Measurements from ENCODE around the gene TBL1XR1. TPM values are rescaled to one million over a fixed set of nuclear protein-coding genes. Genes with fewer than 3 reads are reported as not detected.
"Not testable (repeated sequence)": the region's sequence is repeated elsewhere in the genome, so short reads cannot be mapped to it uniquely, and the experiment has no call there.

TBL1XR1 gene
- total RNA-seq, 4 donors from 2014 or later, result 55.6 to 281 (median 102) TPM

DNA sequence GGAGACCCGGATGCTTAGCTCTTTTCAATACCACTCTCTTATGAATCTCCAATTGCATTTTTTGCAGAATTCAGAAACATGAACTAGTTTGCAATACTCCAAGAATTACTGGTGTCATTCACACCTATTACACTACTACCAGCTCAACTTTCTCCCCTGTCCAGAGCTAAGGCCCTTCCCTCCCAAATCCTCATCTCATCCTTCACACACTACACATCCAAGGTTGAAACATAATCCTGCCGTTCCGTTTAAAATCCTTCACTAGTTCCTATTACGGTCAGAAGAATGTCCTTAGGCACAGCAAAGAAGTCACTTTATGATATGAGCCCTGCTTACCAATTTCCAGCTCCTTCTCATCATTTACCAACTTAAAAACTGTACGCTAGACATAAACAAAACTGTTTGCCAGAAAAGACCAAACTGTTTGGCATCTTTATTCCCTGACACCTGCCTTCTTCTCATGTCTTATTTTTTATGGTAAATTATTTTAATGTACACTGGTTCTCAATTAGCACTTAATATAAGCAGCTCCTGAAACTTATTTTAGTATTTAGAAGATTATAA, 22.6 kb downstream of the TBL1XR1 start:
- no peak overlapping the region for H3K4me3 ChIP-seq
- TF ChIP-seq, protein P1, sequence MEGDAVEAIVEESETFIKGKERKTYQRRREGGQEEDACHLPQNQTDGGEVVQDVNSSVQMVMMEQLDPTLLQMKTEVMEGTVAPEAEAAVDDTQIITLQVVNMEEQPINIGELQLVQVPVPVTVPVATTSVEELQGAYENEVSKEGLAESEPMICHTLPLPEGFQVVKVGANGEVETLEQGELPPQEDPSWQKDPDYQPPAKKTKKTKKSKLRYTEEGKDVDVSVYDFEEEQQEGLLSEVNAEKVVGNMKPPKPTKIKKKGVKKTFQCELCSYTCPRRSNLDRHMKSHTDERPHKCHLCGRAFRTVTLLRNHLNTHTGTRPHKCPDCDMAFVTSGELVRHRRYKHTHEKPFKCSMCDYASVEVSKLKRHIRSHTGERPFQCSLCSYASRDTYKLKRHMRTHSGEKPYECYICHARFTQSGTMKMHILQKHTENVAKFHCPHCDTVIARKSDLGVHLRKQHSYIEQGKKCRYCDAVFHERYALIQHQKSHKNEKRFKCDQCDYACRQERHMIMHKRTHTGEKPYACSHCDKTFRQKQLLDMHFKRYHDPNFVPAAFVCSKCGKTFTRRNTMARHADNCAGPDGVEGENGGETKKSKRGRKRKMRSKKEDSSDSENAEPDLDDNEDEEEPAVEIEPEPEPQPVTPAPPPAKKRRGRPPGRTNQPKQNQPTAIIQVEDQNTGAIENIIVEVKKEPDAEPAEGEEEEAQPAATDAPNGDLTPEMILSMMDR (IDR thresholded peaks at IDR 0.05), result no peak
- TF ChIP-seq POLR2A (IDR thresholded peaks at IDR 0.05), result no peak
- intact Hi-C loops (cut with DNase I; ENCODE audit: low total_unique reads), result no loop called here
- H3K27me3 ChIP-seq, result no peaks in the 10 kb centered on the region
- H3K36me3 ChIP-seq, result no peaks in the 10 kb centered on the region
- no peak overlapping the region for H3K27ac ChIP-seq
- no peak for DNase-seq
- H3K9me3 ChIP-seq, result no peaks in the 10 kb centered on the region
- no peaks in the 10 kb centered on the region for H3K4me1 ChIP-seq

GRCh38 chr3:177169936-177170722, 27.2 kb downstream of the TBL1XR1 start:
- H3K27ac ChIP-seq, result no peak overlapping the region
- no peaks in the 10 kb centered on the region for H3K4me1 ChIP-seq
- no peak for DNase-seq
- no peaks in the 10 kb centered on the region for H3K9me3 ChIP-seq
- H3K27me3 ChIP-seq, result no peaks in the 10 kb centered on the region
- no peak overlapping the region for H3K4me3 ChIP-seq
- no peaks in the 10 kb centered on the region for H3K36me3 ChIP-seq
- TF ChIP-seq POLR2A (IDR thresholded peaks at IDR 0.05), result no peak
- TF ChIP-seq, protein P1 (IDR thresholded peaks at IDR 0.05), result no peak
- intact Hi-C loops (cut with DNase I; ENCODE audit: low total_unique reads), result no loop called here

- intact Hi-C loops (cut with DNase I; ENCODE audit: low total_unique reads), result no loop called here
- TF ChIP-seq, protein P1 (IDR thresholded peaks at IDR 0.05), result no peak
- TF ChIP-seq POLR2A (IDR thresholded peaks at IDR 0.05), result no peak
- Histone ChIP-seq H3K4me1 (no peaks in the 10 kb centered on the region), H3K9me3 (no peaks in the 10 kb centered on the region), H3K27ac (no peak overlapping the region), H3K36me3 (no peaks in the 10 kb centered on the region), H3K4me3 (no peak overlapping the region), H3K27me3 (no peaks in the 10 kb centered on the region)
- no peak for DNase-seq
Observed at GRCh38 chr3:177168431-177168830, 28.9 kb downstream of the TBL1XR1 start.

- H3K9me3 ChIP-seq, result no peaks in the 10 kb centered on the region
- DNase-seq, result no peak
- no peaks in the 10 kb centered on the region for H3K36me3 ChIP-seq
- intact Hi-C loops (cut with DNase I; ENCODE audit: low total_unique reads), result no loop called here
- TF ChIP-seq POLR2A (IDR thresholded peaks at IDR 0.05), result no peak
- TF ChIP-seq, protein P1 (IDR thresholded peaks at IDR 0.05), result no peak
- no peaks in the 10 kb centered on the region for H3K4me1 ChIP-seq
- no peaks in the 10 kb centered on the region for H3K27me3 ChIP-seq
- H3K27ac ChIP-seq, result no peak overlapping the region
- no peak overlapping the region for H3K4me3 ChIP-seq
Observed at GRCh38 chr3:177162742-177163141, 34.5 kb downstream of the TBL1XR1 start.

- H3K4me1 ChIP-seq; H3K27ac ChIP-seq; H3K36me3 ChIP-seq; H3K27me3 ChIP-seq; H3K4me3 ChIP-seq; H3K9me3 ChIP-seq; intact Hi-C loops (cut with DNase I; ENCODE audit: low total_unique reads); DNase-seq: not testable (repeated sequence)
Observed at GRCh38 chr3:177161603-177162002, 35.7 kb downstream of the TBL1XR1 start.
